ENCODE data around the gene STX18.
"Not testable (repeated sequence)": the region's sequence is repeated elsewhere in the genome, so short reads cannot be mapped to it uniquely, and the experiment has no call there.

- TF ChIP-seq CTCF (IDR thresholded peaks at IDR 0.05 in 4 of 5, conservative IDR thresholded peaks at IDR 0.05 in 1 of 5); POLR2A (IDR thresholded peaks at IDR 0.05): not testable (repeated sequence)
Measured at GRCh38 chr4:4566359-4566758, 24.5 kb upstream of the STX18 start.
